PC-3 (cell line): ENCODE measurements around the gene PRR27. TPM values are rescaled to one million over a fixed set of nuclear protein-coding genes. Genes with fewer than 3 reads are reported as not detected.

Source experiments
- ATAC-seq: fragments of 200-7000 bp; cut with Tn5 transposase; 2 replicates; pipeline ENCODE4 v1.9.1; 2020; ENCODE audit warnings: mild to moderate bottlenecking, moderate library complexity
- BruUV-seq: library from RNA; stranded (reverse); fragments of 400-500 nt; replicated peaks from 2 replicates; lab custom pipeline; 2021; lab: Mats Ljungman, UMichigan
- CTCF ChIA-PET: fragments of 300-600 bp; sonication (Branson Sonifier 250); formaldehyde crosslinking; loops from one replicate; lab custom pipeline; 2022; ENCODE audit warnings: antibody characterized with exemption; lab: Charles Lee
- POLR2A ChIA-PET: fragments of 300-600 bp; sonication (Branson Sonifier 250); formaldehyde crosslinking; loops from one replicate; lab custom pipeline; 2022; ENCODE audit warnings: antibody characterized with exemption; ENCODE audit not compliant: unreplicated experiment; lab: Charles Lee
- DNase-seq: peaks from one replicate; pipeline ENCODE4 v3.0.0-alpha.2; 2015
- H2AFZ ChIP-seq: fragments of 300-600 bp; sonication (generic); 2 replicates; pipeline ENCODE4 v1.6.0; 2016; ENCODE audit warnings: antibody characterized with exemption, low read length
- H3F3A ChIP-seq: fragments of 300-600 bp; sonication (generic); one replicate; pipeline ENCODE4 v1.6.0; 2017; ENCODE audit warnings: antibody characterized with exemption, low read length, control low read depth, mild to moderate bottlenecking; ENCODE audit not compliant: unreplicated experiment
- H3K27ac ChIP-seq: fragments of 300-600 bp; sonication (generic); 2 replicates; pipeline ENCODE4 v1.5.1; 2016; ENCODE audit warnings: mild to moderate bottlenecking, low read length
- H3K27me3 ChIP-seq: fragments of 300-600 bp; sonication (generic); 2 replicates; pipeline ENCODE4 v1.6.1; 2016; ENCODE audit warnings: low read length, mixed read lengths
- H3K36me3 ChIP-seq: fragments of 300-600 bp; sonication (generic); 2 replicates; pipeline ENCODE4 v1.6.1; 2016; ENCODE audit warnings: low read depth, mixed run types, low read length, mixed read lengths
- H3K4me1 ChIP-seq: fragments of 300-600 bp; sonication (generic); 2 replicates; pipeline ENCODE4 v1.5.1; 2016; ENCODE audit warnings: low read length; ENCODE audit not compliant: insufficient read depth
- H3K4me2 ChIP-seq: fragments of 300-600 bp; sonication (generic); 2 replicates; pipeline ENCODE4 v1.6.0; 2016; ENCODE audit warnings: low read length
- H3K4me3 ChIP-seq: fragments of 300-600 bp; sonication (generic); 2 replicates; pipeline ENCODE4 v1.5.1; 2016; ENCODE audit warnings: mild to moderate bottlenecking, low read length, mixed read lengths
- H3K79me2 ChIP-seq: fragments of 300-600 bp; sonication (generic); 2 replicates; pipeline ENCODE4 v1.6.1; 2017; ENCODE audit warnings: low read length, mixed read lengths
- H3K9ac ChIP-seq: fragments of 300-600 bp; sonication (generic); 2 replicates; pipeline ENCODE4 v1.6.0; 2016; ENCODE audit warnings: mild to moderate bottlenecking, low read length
- H3K9me2 ChIP-seq: fragments of 300-600 bp; sonication (generic); replicated peaks from 2 replicates; pipeline ENCODE4 v1.6.1; 2016; ENCODE audit warnings: mixed run types, low read length, mixed read lengths
- H3K9me3 ChIP-seq: fragments of 300-600 bp; sonication (generic); 2 replicates; pipeline ENCODE4 v1.6.1; 2016; ENCODE audit warnings: low read length, mixed read lengths
- H4K20me1 ChIP-seq: fragments of 300-600 bp; sonication (generic); 2 replicates; pipeline ENCODE4 v1.6.1; 2016; ENCODE audit warnings: low read length, mixed read lengths
- CTCF ChIP-seq: fragments of 300-600 bp; sonication (generic); conservative IDR thresholded peaks from 2 replicates; pipeline ENCODE4 v1.5.1; 2017; ENCODE audit warnings: antibody characterized with exemption, low read depth, mild to moderate bottlenecking, low read length
- EZH2 ChIP-seq: fragments of 300-600 bp; sonication (generic); IDR thresholded peaks from one replicate; pipeline ENCODE4 v1.6.1; 2017; ENCODE audit warnings: antibody characterized with exemption, mild to moderate bottlenecking, low read length; ENCODE audit not compliant: unreplicated experiment
- EZH2phosphoT487 ChIP-seq: fragments of 300-600 bp; sonication (generic); IDR thresholded peaks from 2 replicates; pipeline ENCODE4 v1.6.1; 2018; ENCODE audit warnings: mild to moderate bottlenecking, antibody characterized with exemption, low read length, borderline replicate concordance
- intact Hi-C: fragments of 100-400 bp; cut with micrococcal nuclease; formaldehyde crosslinking; loops from 2 replicates; pipeline ENCODE4 v1.9.0; 2023
- total RNA-seq: library from RNA; depleted of rRNA; stranded (reverse); fragments of >200 nt; gene quantifications from 2 replicates; pipeline ENCODE4 v1.2.3, GENCODE V29; 2014

The PRR27 gene
- total RNA-seq, 1 experiment from 2014 or later, result not detected

DNA sequence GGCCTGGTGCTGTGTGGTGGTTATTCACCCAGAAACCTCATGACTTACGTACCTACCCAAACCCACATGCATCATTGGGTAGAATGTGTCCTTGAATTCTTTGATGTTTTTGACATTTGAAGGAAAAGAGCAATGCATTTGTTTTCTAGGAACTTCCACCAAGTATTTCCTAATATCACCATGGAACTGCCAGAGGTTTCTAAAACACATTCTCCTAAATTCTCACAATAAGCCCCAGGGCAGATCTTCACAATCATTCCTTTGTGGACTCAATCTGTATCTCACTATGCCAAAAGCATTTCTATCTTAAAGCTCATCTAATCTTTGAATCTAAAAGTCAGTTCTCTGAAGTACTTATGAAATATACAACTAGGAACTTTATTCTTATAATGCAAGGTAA lies 33.2 kb downstream of the PRR27 start:
- CTCF ChIA-PET, result no interaction called here
- ATAC-seq (no peak), DNase-seq (no peak)
- H3K4me1 ChIP-seq, result no peaks in the 10 kb centered on the region
- H4K20me1 ChIP-seq, result no peaks in the 10 kb centered on the region
- H3K4me2 ChIP-seq, result no peak overlapping the region
- no peak overlapping the region for H3K4me3 ChIP-seq
- TF ChIP-seq EZH2 (no peak), EZH2phosphoT487 (no peak), CTCF (no peak)
- H3K9ac ChIP-seq, result no peak overlapping the region
- no peaks in the 10 kb centered on the region for H3K9me3 ChIP-seq
- no peaks in the 10 kb centered on the region for H3K36me3 ChIP-seq
- intact Hi-C loops, result no loop called here
- no peaks in the 10 kb centered on the region for H3F3A ChIP-seq
- POLR2A ChIA-PET, result no interaction called here
- no peak overlapping the region for H3K27ac ChIP-seq
- H3K9me2 ChIP-seq, result no peaks in the 10 kb centered on the region
- H3K27me3 ChIP-seq, result peaks cover 38% of the 10 kb centered on the region; the same call in 1 of the 2 replicates
- no TSS peak for BruUV-seq
- H2AFZ ChIP-seq, result no peak overlapping the region
- H3K79me2 ChIP-seq, result no peaks in the 10 kb centered on the region

GRCh38 chr4:70190579-70190978 lies 36.5 kb downstream of the PRR27 start:
- ATAC-seq (no peak), DNase-seq (no peak)
- Histone ChIP-seq H2AFZ (no peak overlapping the region), H3K36me3 (no peaks in the 10 kb centered on the region), H3K4me1 (no peaks in the 10 kb centered on the region), H4K20me1 (no peaks in the 10 kb centered on the region), H3K4me3 (no peak overlapping the region), H3K9me3 (no peaks in the 10 kb centered on the region), H3K27ac (no peak overlapping the region), H3K79me2 (no peaks in the 10 kb centered on the region), H3K9ac (no peak overlapping the region), H3F3A (no peaks in the 10 kb centered on the region), H3K4me2 (no peak overlapping the region), H3K9me2 (no peaks in the 10 kb centered on the region), H3K27me3 (peaks cover 42% of the 10 kb centered on the region; the same call in 1 of the 2 replicates)
- intact Hi-C loops, result no loop called here
- BruUV-seq, result no TSS peak
- ChIA-PET POLR2A (no interaction called here), CTCF (no interaction called here)
- TF ChIP-seq EZH2 (no peak), CTCF (no peak), EZH2phosphoT487 (no peak)

- Histone ChIP-seq H3K27ac (no peak overlapping the region), H3K9me3 (no peaks in the 10 kb centered on the region), H3K4me2 (no peak overlapping the region), H3K4me1 (no peaks in the 10 kb centered on the region), H3K79me2 (no peaks in the 10 kb centered on the region), H4K20me1 (no peaks in the 10 kb centered on the region), H3F3A (no peaks in the 10 kb centered on the region), H3K36me3 (no peaks in the 10 kb centered on the region), H2AFZ (no peak overlapping the region), H3K27me3 (peaks cover 48% of the 10 kb centered on the region; the same call in 1 of the 2 replicates), H3K9me2 (no peaks in the 10 kb centered on the region), H3K4me3 (no peak overlapping the region), H3K9ac (no peak overlapping the region)
- no peak for ATAC-seq
- BruUV-seq, result no TSS peak
- intact Hi-C loops, result no loop called here
- DNase-seq, result no peak
- TF ChIP-seq CTCF (no peak), EZH2phosphoT487 (no peak), EZH2 (no peak)
- ChIA-PET POLR2A (no interaction called here), CTCF (no interaction called here)
These were observed 37.6 kb downstream of the PRR27 start for GRCh38 chr4:70191647-70192046.
